ENCODE measurements around the gene OTUD5.
"Not testable (repeated sequence)": the region's sequence is repeated elsewhere in the genome, so short reads cannot be mapped to it uniquely, and the experiment has no call there.

Gene OTUD5

DNA sequence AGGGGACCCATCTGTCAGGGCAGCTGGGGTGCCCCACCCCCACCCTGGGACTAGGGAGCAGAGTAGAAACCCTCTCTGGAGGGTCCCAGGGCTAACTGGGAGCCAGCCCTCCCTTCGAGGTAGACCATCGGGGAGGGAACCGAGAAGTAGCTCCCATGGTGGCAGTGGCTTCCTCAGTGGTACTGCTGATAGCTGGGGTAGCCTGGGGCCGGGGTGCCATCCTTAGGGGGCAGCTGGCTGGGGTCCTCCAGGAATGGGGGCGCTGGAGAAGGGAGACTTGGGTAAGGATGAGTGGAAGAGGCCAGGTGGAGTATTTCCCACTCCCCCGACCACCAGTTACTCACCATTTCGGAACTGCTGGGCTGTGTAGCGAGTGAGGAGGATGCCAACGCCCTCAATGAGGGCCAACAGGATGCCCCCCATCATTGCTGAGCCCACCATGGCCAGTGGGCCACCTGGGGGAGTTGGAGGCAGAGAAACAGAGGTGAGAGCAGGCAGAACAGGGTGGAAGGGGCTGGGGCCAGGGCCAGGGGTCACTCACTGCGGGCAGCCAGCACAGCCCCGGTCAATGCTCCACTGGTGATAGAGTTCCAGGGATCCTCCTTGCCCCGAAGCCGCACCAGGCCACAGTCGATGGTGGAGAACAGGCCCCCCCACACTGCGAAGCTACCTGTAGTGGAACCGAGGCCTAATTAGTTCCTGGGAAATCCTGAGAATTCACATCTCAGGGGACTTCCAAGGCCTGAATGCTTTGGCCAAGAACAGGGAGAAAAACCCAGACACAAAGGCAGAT, 63.7 kb downstream of the OTUD5 start:
- Mint-ChIP-seq H3K4me3 (no peak overlapping the region), H3K36me3 (no peaks in the 10 kb centered on the region), H3K27me3 (no peaks in the 10 kb centered on the region), H3K9me3 (no peaks in the 10 kb centered on the region), H3K4me1 (peaks cover 23% of the 10 kb centered on the region), H3K27ac (no peak overlapping the region)

DNA sequence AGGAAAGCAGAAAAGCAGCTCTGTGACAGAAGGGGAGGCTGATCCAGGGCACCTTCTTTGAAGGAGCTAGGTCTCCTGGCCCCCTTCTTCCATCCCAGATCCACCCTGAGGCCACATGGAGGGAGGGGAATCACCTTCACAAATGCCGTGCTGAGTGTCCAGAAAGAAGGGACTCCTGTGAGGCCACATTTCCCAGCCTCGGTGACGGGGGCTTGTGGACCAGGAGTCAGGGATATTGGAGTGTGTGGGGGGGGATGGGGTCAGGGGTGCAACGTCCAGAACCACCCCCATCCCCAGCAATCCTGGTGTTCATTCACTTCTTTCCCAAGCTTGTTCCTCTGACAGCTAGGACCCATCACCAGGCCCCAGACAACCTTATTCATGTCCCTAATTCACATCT, 64.5 kb downstream of the OTUD5 start:
- Mint-ChIP-seq H3K27ac (peak overlapping the region; percentile 75), H3K27me3 (no peaks in the 10 kb centered on the region), H3K4me3 (peak overlapping the region; percentile 36), H3K9me3 (no peaks in the 10 kb centered on the region), H3K4me1 (peaks cover 23% of the 10 kb centered on the region), H3K36me3 (no peaks in the 10 kb centered on the region)

DNA sequence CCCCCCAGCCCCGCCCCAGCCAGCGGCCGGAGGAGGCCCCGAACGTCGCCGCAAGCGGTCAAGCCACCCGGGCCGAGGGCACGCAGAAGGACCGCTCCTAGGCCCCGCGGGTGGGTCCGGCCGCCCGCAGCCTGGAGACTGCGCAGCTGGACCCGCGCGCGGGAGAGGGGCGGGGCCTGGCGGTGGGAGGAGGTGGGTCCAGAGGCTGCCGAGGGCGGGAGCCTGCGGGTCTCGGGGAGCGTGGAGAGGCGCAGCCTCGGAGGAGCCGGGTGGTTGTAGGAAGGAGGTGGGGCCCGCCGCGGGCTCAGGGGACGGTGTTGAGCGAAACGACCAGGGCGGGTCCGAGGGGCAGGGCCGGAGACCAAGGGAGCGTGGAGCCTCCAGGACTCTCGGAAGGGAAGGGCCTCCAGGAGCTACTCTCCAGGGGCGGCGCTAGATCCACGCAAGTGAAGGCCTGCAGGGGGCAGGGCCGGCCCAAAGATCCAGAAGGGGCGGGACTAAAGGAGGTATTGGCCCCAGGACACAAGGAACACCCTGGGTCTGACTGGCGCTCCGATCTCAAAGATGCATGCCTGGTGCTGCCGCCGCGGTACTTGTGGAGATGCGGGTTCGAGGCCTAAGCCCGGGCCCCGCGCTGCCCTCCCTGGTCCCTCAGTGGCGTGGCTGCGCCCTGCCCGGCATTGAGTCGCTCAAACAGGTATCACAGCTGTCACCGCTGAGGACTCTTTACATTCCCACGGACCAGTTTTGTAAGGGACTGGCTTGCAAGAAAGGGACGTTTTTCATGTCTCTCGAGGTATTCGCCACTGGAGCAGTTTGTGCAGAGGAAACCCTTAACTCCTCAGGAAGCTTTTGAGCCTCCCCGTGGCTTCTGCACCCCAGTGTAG, 65.8 kb downstream of the OTUD5 start:
- Mint-ChIP-seq H3K4me1 (peaks cover 23% of the 10 kb centered on the region), H3K36me3 (no peaks in the 10 kb centered on the region), H3K27me3 (no peaks in the 10 kb centered on the region), H3K4me3 (peak overlapping the region; percentile 71), H3K27ac (peak overlapping the region; percentile 4), H3K9me3 (no peaks in the 10 kb centered on the region)

DNA sequence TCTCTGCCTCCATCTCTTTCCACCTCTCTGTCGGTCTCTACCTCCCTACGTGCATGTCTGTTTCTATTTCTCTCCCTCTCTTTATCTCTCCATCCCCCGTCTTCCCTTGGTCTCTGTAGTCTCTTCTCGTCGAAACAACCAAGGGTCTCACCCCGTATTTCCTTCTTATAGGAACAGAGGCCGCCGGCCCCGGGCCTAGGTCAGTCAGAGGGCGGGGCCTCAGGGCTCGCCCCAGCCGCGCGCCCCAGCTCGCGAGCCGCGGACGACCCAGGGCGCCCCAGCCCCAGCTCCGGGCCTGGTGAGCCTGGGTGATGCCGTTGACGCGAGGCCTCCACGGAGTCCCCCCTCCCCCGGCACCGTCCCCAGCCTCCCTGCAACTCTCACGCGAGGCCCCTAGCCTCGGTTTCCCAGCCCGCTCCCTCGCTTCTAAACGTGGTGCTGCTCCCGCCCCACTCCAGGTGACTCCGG, 66.4 kb downstream of the OTUD5 start:
- Mint-ChIP-seq H3K36me3 (no peaks in the 10 kb centered on the region), H3K9me3 (no peaks in the 10 kb centered on the region), H3K27ac (peak overlapping the region; percentile 79), H3K27me3 (no peaks in the 10 kb centered on the region), H3K4me1 (peaks cover 23% of the 10 kb centered on the region), H3K4me3 (peak overlapping the region; percentile 87)

DNA sequence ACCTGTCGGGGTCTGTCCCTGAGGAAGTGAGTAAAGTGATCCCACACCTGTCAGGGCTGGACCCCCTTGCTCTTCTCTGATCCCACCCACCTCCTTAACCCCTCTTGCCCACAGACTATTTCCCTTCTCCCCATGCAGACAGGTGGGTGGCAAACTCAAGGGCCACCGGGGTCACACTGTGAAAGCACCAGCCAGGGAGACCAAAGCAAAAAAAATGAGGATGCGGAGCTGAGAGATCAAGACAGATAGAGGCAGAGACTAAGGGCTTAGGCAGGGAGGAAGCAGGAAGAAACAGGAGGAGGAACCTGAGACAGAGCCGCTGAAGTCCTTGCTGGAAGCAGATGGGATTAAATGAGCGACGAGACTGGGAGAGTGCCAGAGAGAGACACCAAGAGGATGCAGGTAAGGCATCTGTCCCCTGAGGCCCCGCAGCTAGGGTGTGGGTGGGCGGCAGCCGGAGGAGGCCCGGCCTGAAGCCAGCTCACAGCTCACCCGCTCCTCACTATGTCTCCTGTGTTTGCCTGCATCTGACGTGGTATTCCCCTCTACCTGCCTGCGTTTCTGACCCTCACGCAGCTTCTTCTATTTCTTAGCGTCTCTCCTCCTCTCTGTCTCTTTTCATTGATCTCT, 67.0 kb downstream of the OTUD5 start:
- Mint-ChIP-seq H3K27me3 (no peaks in the 10 kb centered on the region), H3K27ac (peak overlapping the region; percentile 79), H3K4me1 (peaks cover 19% of the 10 kb centered on the region), H3K4me3 (peak overlapping the region; percentile 87), H3K9me3 (no peaks in the 10 kb centered on the region), H3K36me3 (no peaks in the 10 kb centered on the region)

DNA sequence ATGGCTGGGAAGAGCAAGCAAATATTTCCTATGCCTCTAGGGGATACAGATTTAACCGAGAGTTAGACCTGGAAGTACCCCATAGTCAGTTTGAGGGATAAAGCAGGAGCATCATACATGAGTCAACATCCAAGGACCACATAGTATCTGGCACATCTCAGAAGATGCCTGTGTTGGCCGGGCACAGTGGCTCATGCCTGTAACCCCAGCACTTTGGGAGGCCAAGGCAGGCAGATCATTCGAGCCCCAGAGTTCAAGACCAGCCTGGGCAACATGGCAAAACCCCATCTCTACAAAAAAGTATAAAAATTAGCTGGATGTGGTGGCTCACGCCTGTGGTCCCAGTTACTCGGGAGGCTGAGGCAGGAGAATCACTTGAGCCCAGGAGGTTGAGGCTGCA, 70.8 kb downstream of the OTUD5 start:
- not testable (repeated sequence) for H3K27ac Mint-ChIP-seq, H3K36me3 Mint-ChIP-seq, H3K4me3 Mint-ChIP-seq, H3K27me3 Mint-ChIP-seq, H3K4me1 Mint-ChIP-seq, H3K9me3 Mint-ChIP-seq

DNA sequence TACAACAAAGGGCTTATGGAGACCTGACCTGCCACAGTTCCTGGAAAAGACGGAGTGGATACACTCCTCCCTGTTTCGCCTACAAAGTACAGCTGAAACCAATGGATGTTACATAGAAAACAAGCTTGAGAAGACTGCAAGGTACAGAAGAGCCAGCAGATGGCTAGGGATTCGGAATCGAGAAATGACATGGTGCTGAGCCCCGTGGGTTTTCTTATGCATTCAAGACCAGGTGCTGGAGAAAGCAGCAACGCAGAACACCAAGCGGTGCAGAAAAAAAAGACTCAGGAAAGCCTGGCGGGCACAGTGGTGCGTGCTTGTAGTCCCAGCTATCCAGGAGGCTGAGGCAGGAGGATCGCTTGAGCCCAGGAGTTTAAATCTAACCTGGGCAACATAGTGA, 73.7 kb downstream of the OTUD5 start:
- Mint-ChIP-seq H3K36me3 (peaks cover 2% of the 10 kb centered on the region), H3K9me3 (no peaks in the 10 kb centered on the region), H3K27ac (no peak overlapping the region), H3K4me1 (no peaks in the 10 kb centered on the region), H3K4me3 (no peak overlapping the region), H3K27me3 (no peaks in the 10 kb centered on the region)

DNA sequence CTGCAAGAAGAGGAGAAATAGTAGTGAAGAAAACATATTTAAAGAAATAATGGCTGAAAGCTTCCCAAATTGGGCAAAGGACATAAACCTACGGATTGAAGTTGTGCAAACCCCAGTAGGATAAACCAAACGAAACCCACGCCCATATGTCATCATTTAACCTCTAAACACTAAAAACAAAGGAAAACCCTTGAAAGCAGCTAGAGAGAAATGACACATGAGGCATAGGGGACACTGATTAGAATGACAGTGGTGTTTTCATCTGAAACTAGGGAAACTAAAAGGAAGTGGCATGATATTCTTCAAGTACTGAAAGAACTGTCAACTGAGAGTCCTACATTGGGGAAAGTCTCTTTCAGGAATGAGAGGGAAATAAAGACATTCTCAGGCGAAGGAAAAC, 80.5 kb downstream of the OTUD5 start:
- not testable (repeated sequence) for H3K27ac Mint-ChIP-seq, H3K36me3 Mint-ChIP-seq, H3K9me3 Mint-ChIP-seq, H3K27me3 Mint-ChIP-seq, H3K4me3 Mint-ChIP-seq, H3K4me1 Mint-ChIP-seq
